Measurements from ENCODE around the gene FOXK1. TPM values are rescaled to one million over a fixed set of nuclear protein-coding genes. Genes with fewer than 3 reads are reported as not detected.

Gene FOXK1
- total and polyA plus RNA-seq, 4 experiments from 2014 or later, result 1.3 to 53.3 (median 29.0) TPM

DNA sequence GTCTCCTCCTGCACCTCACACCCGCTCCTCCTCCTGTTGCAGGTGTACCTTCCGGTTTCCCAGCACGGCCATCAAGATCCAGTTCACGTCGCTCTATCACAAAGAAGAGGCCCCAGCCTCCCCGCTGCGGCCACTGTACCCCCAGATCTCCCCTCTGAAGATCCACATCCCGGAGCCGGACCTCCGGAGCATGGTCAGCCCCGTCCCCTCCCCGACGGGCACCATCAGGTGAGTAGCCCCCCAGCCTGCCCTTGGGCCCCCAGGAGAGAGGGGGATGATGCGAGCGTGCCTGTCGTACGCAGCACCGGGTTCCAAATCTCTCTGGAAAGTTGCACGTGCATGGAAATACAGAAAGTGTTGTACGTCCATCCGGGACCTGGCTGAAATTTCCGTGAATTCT, 58.7 kb downstream of the FOXK1 start:
- no peak overlapping the region for H3K27ac ChIP-seq (ENCODE audit: low read depth, low read length)
- no peaks in the 10 kb centered on the region for H3K9me3 ChIP-seq (ENCODE audit: control insufficient read depth in 1 of 2, low read length in 2 of 2)
- no peak for DNase-seq
- no peak overlapping the region for H3K4me3 ChIP-seq (ENCODE audit: low read length in 2 of 2)
- Mint-ChIP-seq H3K4me3 (peak overlapping the region in 3 of 8 donors; percentile 31 to 42 (median 35)), H3K27me3 (no peaks in the 10 kb centered on the region), H3K27ac (peak overlapping the region in 4 of 7 donors; percentile 33 to 92 (median 66)), H3K36me3 (peaks cover 6 to 28% of the 10 kb centered on the region in 2 donors), H3K9me3 (no peaks in the 10 kb centered on the region), H3K4me1 (peaks cover 37 to 67% (median 55%) of the 10 kb centered on the region in 4 donors)
- intact Hi-C loops (cut with micrococcal nuclease), result no loop called here
- peaks cover 55% of the 10 kb centered on the region for H3K4me1 ChIP-seq (ENCODE audit: insufficient read depth, low read length)
- peaks cover 21% of the 10 kb centered on the region for H3K36me3 ChIP-seq (ENCODE audit: insufficient read depth, low read length)
- H3K27me3 ChIP-seq (ENCODE audit: insufficient read depth, low read length), result no peaks in the 10 kb centered on the region
- CTCF ChIA-PET (ENCODE audit: partially characterized antibody), result interaction anchor here (1.5 kb wide), 1 partner anchor 9 kb away, joined by 4 read pairs; no protein-coding TSS in a partner anchor
- POLR2A ChIA-PET (ENCODE audit: partially characterized antibody), result interaction anchor here (1.3 kb wide), 1 partner anchor 99 kb away, joined by 4 read pairs; no protein-coding TSS in a partner anchor

DNA sequence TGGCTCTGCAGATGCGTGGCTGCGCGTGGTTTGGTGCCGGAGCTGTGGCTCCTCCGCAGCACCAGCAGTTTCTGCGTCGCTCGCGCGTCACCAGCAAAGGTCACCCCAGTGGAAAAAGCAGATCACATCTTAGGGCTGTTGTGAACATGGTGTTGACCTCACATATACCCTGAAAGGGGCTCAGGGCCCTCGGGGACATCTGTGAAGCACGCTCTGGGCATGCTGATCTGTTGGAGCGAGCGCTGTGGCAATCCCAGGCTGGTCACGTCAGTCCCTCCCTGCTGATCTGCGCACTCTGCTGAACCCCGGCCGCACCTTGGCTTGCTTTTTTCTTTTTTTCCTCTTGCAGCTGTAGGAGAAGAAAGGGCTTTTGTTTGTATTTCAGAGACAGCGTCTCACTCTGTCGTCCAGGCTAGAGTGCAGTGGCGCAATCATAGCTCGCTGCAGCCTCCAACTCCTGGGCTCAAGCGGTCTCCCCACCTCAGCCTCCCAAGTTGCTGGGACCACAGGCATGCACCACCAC, 60.0 kb downstream of the FOXK1 start:
- Histone ChIP-seq H3K4me1 (ENCODE audit: insufficient read depth, low read length) (peaks cover 61% of the 10 kb centered on the region), H3K4me3 (ENCODE audit: low read length in 2 of 2) (no peak overlapping the region), H3K36me3 (ENCODE audit: insufficient read depth, low read length) (peaks cover 21% of the 10 kb centered on the region), H3K9me3 (ENCODE audit: control insufficient read depth in 1 of 2, low read length in 2 of 2) (no peaks in the 10 kb centered on the region), H3K27me3 (ENCODE audit: insufficient read depth, low read length) (no peaks in the 10 kb centered on the region), H3K27ac (ENCODE audit: low read depth, low read length) (no peak overlapping the region)
- ChIA-PET POLR2A (ENCODE audit: partially characterized antibody) (no interaction called here), CTCF (ENCODE audit: partially characterized antibody) (no interaction called here)
- Mint-ChIP-seq H3K36me3 (peaks cover 6 to 30% of the 10 kb centered on the region in 2 donors), H3K27me3 (no peaks in the 10 kb centered on the region), H3K4me1 (peaks cover 42 to 75% (median 58%) of the 10 kb centered on the region in 4 donors), H3K9me3 (no peaks in the 10 kb centered on the region), H3K27ac (peak overlapping the region in 6 of 7 donors; percentile 52 to 97 (median 90)), H3K4me3 (peak overlapping the region in 1 of 8 donors; percentile 43)
- no peak for DNase-seq
- intact Hi-C loops (cut with micrococcal nuclease), result no loop called here

- Mint-ChIP-seq H3K27me3 (no peaks in the 10 kb centered on the region), H3K4me3 (peak overlapping the region in 2 of 8 donors; percentile 31 to 91), H3K9me3 (no peaks in the 10 kb centered on the region), H3K4me1 (peaks cover 40 to 77% (median 61%) of the 10 kb centered on the region in 4 donors), H3K36me3 (peaks cover 7 to 30% of the 10 kb centered on the region in 2 donors), H3K27ac (peak overlapping the region; percentile 85 to 99 (median 95))
- peaks cover 68% of the 10 kb centered on the region for H3K4me1 ChIP-seq (ENCODE audit: insufficient read depth, low read length)
- no peaks in the 10 kb centered on the region for H3K9me3 ChIP-seq (ENCODE audit: control insufficient read depth in 1 of 2, low read length in 2 of 2)
- ChIA-PET CTCF (ENCODE audit: partially characterized antibody) (interaction anchor here (2.1 to 2.7 kb wide), 3 partner anchors 9 to 101 kb away, joined by 9 to 13 read pairs (median 12); no protein-coding TSS in a partner anchor), POLR2A (ENCODE audit: partially characterized antibody) (interaction anchor here (4.6 to 7.0 kb wide), 3 partner anchors 33 to 101 kb away, joined by 37 to 69 read pairs (median 47); partner anchors contain the start of genes AP5Z1 and FOXK1)
- peaks cover 24% of the 10 kb centered on the region for H3K36me3 ChIP-seq (ENCODE audit: insufficient read depth, low read length)
- H3K27me3 ChIP-seq (ENCODE audit: insufficient read depth, low read length), result no peaks in the 10 kb centered on the region
- intact Hi-C loops (cut with micrococcal nuclease), result no loop called here
- no peak for DNase-seq
- no peak overlapping the region for H3K4me3 ChIP-seq (ENCODE audit: low read length in 2 of 2)
- H3K27ac ChIP-seq (ENCODE audit: low read depth, low read length), result no peak overlapping the region
Measured at GRCh38 chr7:4742852-4743251, 60.8 kb downstream of the FOXK1 start.

GRCh38 chr7:4744391-4745264, 62.5 kb downstream of the FOXK1 start:
- Mint-ChIP-seq H3K4me1 (peaks cover 41 to 76% (median 58%) of the 10 kb centered on the region in 4 donors), H3K27me3 (no peaks in the 10 kb centered on the region), H3K36me3 (peaks cover 15 to 33% of the 10 kb centered on the region in 2 donors), H3K27ac (peak overlapping the region; percentile 86 to 99 (median 95)), H3K9me3 (peaks cover 0 to 2% (median 0%) of the 10 kb centered on the region in 8 donors), H3K4me3 (peak overlapping the region; percentile 80 to 91 (median 87))
- Histone ChIP-seq H3K27me3 (ENCODE audit: insufficient read depth, low read length) (no peaks in the 10 kb centered on the region), H3K27ac (ENCODE audit: low read depth, low read length) (peak overlapping the region; percentile 63), H3K4me1 (ENCODE audit: insufficient read depth, low read length) (peaks cover 66% of the 10 kb centered on the region), H3K9me3 (ENCODE audit: control insufficient read depth in 1 of 2, low read length in 2 of 2) (no peaks in the 10 kb centered on the region), H3K4me3 (ENCODE audit: low read length in 2 of 2) (peak overlapping the region; percentile 20 to 59), H3K36me3 (ENCODE audit: insufficient read depth, low read length) (peaks cover 29% of the 10 kb centered on the region)
- CTCF ChIA-PET (ENCODE audit: partially characterized antibody), result interaction anchor here (1.1 to 3.5 kb wide), 7 partner anchors 10 to 135 kb away, joined by 3 to 25 read pairs (median 9); no protein-coding TSS in a partner anchor
- peak; percentile 75 to 84 (median 80) for DNase-seq
- intact Hi-C loops (cut with micrococcal nuclease), result loop anchor here (1.0 to 2.0 kb wide), 4 partner anchors 10 to 104 kb away; partner anchors contain the start of gene AP5Z1
- POLR2A ChIA-PET (ENCODE audit: partially characterized antibody), result interaction anchor here (0.9 to 7.0 kb wide), 12 partner anchors 8 to 124 kb away, joined by 3 to 69 read pairs (median 4); partner anchors contain the start of genes AP5Z1 and FOXK1

DNA sequence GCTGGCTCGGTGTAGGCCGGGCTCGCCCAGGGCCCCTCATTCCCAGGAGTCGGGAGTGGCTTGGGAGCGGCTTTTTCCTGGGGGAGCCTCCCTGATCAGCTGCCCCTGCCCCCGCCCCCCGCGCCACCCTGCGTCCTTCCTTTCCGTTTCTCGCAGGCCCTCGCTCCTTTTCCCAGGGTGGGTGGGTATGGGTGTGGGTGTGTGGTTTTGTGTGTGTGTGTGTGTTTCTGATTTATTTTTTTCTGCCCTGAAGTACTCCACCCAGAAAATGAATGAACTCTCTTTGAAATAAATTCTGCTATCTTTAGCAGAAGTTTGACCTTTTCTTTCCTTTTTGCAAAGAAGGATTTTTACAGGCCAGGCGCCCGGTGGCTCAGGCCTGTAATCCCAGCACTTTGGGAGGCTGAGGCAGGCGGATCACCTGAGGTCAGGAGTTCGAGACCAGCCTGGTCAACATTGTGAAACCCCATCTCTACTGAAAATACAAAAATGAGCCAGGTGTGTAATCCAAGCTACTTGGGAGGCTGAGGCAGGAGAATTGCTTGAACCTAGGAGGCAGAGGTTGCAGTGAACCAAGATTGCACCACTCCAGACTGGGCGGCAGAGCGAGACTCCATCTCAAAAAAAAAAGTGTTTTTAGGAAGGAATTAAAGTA, 63.3 kb downstream of the FOXK1 start:
- Mint-ChIP-seq H3K27ac (peak overlapping the region; percentile 86 to 99 (median 95)), H3K36me3 (peaks cover 15 to 30% of the 10 kb centered on the region in 2 donors), H3K27me3 (no peaks in the 10 kb centered on the region), H3K4me3 (peak overlapping the region; percentile 80 to 91 (median 87)), H3K9me3 (peaks cover 0 to 2% (median 0%) of the 10 kb centered on the region in 8 donors), H3K4me1 (peaks cover 38 to 71% (median 55%) of the 10 kb centered on the region in 4 donors)
- no peak for DNase-seq
- ChIA-PET CTCF (ENCODE audit: partially characterized antibody) (interaction anchor here (1.2 to 3.5 kb wide), 4 partner anchors 9 to 104 kb away, joined by 3 to 25 read pairs (median 11); no protein-coding TSS in a partner anchor), POLR2A (ENCODE audit: partially characterized antibody) (interaction anchor here (1.2 to 7.0 kb wide), 9 partner anchors 9 to 125 kb away, joined by 3 to 69 read pairs (median 5); partner anchors contain the start of genes AP5Z1 and FOXK1)
- H3K9me3 ChIP-seq (ENCODE audit: control insufficient read depth in 1 of 2, low read length in 2 of 2), result no peaks in the 10 kb centered on the region
- peaks cover 63% of the 10 kb centered on the region for H3K4me1 ChIP-seq (ENCODE audit: insufficient read depth, low read length)
- intact Hi-C loops (cut with micrococcal nuclease), result loop anchor here (1.0 to 2.0 kb wide), 3 partner anchors 9 to 105 kb away; partner anchors contain the start of gene AP5Z1
- H3K27ac ChIP-seq (ENCODE audit: low read depth, low read length), result peak overlapping the region; percentile 63
- peak overlapping the region; percentile 46 to 59 for H3K4me3 ChIP-seq (ENCODE audit: low read length in 2 of 2)
- peaks cover 29% of the 10 kb centered on the region for H3K36me3 ChIP-seq (ENCODE audit: insufficient read depth, low read length)
- H3K27me3 ChIP-seq (ENCODE audit: insufficient read depth, low read length), result no peaks in the 10 kb centered on the region
